ENCODE measurements around the gene ATP6V0A1.

DNA sequence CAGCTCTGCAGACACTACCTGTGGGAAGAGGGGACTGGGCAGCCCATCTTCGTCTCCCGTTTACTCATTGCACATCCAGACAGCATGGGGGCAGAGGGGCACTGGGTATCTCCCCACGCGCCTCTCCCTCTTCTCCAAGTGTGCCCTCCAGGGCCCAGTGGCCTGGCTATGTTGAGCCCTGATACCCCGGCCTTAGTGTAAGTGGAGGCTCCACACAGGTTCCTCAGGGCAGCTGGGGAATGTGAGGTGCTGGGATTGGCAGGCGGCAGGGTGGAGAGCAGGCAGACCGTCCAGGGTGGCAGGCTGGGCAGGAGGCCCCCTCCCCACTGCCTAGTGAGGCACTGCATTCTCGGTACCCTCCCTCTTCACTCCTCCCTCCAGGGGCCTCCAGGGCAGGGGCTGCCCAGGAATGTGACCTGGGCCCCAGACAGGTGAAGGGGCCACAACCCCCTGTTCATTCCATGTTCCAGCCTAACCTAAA, 64.2 kb downstream of the ATP6V0A1 start:
- TF ChIP-seq, protein P1, sequence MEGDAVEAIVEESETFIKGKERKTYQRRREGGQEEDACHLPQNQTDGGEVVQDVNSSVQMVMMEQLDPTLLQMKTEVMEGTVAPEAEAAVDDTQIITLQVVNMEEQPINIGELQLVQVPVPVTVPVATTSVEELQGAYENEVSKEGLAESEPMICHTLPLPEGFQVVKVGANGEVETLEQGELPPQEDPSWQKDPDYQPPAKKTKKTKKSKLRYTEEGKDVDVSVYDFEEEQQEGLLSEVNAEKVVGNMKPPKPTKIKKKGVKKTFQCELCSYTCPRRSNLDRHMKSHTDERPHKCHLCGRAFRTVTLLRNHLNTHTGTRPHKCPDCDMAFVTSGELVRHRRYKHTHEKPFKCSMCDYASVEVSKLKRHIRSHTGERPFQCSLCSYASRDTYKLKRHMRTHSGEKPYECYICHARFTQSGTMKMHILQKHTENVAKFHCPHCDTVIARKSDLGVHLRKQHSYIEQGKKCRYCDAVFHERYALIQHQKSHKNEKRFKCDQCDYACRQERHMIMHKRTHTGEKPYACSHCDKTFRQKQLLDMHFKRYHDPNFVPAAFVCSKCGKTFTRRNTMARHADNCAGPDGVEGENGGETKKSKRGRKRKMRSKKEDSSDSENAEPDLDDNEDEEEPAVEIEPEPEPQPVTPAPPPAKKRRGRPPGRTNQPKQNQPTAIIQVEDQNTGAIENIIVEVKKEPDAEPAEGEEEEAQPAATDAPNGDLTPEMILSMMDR (IDR thresholded peaks at IDR 0.05 in 8 of 11, conservative IDR thresholded peaks at IDR 0.05 in 3 of 11) = no peak
- no peak for TF ChIP-seq POLR2A (IDR thresholded peaks at IDR 0.05)

All from spleen (tissue), 7 donors.